Stimulated activated CD4-positive, alpha-beta T cell treated with anti-CD3 and anti-CD28 coated beads, Interleukin-1b, Interleukin-23, amount 100 ng/mL, for 1 hour (primary cell): ENCODE measurements around the gene TRIML2.

Experiments used
- DNase-seq, 2 donors: peaks; one replicate each; pipeline ENCODE4 v3.0.0-alpha.2; 2020; ENCODE audit warnings: low read depth in 2 of 2

The TRIML2 gene, protein sequence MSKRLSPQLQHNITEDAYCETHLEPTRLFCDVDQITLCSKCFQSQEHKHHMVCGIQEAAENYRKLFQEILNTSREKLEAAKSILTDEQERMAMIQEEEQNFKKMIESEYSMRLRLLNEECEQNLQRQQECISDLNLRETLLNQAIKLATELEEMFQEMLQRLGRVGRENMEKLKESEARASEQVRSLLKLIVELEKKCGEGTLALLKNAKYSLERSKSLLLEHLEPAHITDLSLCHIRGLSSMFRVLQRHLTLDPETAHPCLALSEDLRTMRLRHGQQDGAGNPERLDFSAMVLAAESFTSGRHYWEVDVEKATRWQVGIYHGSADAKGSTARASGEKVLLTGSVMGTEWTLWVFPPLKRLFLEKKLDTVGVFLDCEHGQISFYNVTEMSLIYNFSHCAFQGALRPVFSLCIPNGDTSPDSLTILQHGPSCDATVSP

DNA sequence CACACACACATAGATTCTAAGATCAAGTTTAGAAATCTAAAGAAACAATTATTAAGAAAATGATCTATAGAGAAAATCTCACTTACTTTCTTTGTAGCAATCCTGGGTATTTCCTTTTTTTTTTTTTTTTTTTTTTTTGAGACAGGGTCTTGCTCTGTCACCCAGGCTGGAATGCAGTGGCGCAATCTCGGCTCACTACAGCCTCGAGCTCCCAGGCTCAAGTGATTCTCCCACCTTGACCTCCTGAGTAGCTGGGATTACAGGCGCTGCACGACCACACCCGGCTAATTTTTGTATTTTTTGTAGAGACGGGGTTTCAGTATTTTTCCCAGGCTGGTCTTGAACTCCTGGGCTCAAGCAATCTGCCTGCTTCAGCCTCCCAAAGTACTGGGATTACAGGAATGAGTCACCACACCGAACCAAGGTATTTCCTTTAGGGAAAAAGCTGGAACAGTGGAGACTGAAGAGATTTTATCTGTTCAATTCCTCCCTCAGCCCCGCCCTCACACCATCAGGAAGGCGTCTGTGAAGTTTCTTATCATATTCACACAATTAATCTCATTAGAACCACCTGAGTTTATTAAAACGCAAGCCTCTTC lies at the start of gene TRIML2:
TRIML2 (minus strand) TSS at position 447 of the 599 bp plus-strand sequence. CDS start 4,235 bp downstream, outside the sequence.
- no peak for DNase-seq

DNA sequence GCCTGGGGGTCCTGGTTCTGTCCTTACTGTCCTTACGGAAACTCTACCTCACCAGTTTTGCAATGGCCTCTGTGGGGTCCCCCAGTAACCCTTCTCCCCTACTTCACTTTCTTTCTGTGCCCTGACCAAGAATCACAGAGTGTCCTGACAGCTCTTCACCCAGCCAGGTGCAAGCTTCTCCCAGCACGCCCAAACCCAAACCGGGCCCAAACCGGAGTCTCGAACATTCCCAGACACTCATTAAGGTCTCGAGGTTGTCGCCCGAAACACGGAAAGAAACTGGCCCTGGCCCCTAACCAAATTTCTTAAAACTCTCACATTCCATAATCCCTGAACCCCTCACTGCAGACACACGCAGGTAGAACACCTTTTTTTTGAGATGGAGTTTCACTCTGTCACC lies 48.9 kb upstream of the TRIML2 start:
- DNase-seq, result no peak

DNA sequence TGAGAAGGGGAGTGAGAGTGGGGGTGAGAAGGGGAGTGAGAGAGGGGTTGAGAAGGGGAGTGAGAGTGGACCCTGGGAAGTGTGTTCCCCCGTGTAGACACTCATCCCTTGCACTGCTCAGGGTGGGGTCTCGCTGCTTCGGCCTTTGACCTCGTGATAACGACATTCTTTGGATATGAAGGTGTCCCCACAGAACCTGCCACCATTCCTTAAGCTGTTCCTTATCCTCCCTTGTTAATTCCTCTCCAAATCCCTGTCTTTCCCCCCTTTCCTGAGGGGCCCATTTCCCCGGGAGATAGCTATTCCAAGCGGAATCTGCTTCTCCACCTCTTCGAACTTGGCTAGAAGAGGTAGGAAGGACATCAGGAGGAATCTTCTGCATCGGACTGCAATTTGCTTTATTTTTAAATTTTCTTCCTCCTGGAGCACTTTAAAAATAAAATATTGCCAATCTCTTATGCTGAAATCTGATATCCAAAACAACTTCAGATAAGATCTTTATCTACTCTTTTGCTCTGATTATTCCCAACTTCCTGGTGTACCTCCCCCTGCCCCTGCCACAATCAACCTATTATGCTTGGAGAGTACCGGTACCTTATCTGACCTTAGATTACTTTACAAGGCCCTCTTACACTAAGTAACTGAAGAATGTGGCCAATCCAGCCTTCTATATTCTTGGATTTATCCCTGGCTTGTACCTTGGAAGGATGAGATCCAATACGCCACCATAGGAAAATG lies 45.4 kb upstream of the TRIML2 start:
- no peak for DNase-seq

DNA sequence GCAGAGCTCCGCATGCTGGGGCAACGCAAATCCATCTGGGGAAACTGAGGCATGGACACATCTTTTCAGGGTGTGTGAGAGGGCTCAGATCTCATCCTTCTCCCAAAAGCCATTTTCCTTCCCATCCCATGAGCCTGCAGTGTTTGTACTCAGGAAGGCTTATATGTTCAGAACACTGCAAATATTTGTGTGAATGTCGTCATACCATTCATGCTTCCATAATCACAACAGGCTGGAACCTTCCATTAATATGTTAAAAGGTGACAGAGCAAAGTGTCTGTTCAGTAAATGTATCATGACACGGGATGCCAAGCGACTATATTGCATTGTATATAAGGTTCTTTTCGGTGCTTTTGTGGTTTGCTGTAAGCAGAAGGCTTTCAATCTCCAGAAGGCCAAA lies 38.4 kb upstream of the TRIML2 start:
- no peak for DNase-seq

DNA sequence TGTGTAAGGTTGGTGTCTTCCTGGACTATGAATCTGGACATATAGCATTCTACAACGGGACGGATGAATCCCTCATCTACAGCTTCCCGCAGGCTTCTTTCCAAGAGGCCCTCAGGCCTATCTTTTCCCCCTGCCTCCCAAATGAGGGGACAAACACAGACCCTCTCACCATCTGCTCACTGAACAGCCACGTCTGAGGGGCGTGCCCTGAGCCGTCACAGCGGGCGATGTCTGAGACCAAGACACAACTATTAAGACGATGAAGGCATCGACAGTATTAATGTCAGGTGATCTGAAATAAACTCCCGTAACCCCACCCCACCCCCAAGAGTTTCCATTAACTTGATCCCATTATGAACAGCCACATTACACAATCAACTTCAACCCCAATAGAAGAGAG lies 37.8 kb upstream of the TRIML2 start:
- no peak for DNase-seq

DNA sequence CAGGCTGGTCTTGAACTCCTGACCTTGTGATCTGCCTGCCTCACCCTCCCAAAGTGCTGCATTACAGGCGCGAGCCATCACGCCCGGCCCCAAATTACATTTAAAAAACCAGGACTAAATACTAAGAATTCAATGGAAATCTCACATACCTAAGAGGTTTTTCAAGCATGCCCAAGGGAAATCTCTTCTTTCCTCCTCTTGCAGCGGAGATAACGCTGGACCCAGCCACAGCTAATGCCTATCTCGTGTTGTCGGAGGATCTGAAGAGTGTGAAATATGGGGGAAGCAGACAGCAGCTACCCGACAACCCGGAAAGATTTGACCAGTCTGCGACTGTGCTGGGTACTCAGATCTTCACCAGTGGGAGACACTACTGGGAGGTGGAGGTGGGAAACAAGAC lies 37.2 kb upstream of the TRIML2 start:
- DNase-seq, result no peak

DNA sequence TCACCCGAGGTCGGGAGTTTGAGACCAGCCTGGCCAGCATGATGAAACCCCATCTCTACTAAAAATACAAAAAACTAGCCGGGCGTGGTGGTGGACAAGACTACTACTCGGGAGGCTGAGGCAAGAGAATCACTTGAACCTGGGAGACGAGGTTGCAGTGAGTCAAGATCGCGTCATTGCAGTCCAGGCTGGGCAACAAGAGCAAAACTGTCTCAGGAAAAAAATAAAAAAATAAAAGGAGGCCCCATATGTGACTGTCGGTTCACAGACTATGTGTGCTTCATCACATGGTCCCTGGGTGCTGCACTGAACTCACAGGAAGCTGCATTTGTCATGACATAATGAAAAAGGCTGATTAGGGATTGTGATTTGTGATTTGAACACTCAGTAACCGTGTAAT lies 36.2 kb upstream of the TRIML2 start:
- no peak for DNase-seq

DNA sequence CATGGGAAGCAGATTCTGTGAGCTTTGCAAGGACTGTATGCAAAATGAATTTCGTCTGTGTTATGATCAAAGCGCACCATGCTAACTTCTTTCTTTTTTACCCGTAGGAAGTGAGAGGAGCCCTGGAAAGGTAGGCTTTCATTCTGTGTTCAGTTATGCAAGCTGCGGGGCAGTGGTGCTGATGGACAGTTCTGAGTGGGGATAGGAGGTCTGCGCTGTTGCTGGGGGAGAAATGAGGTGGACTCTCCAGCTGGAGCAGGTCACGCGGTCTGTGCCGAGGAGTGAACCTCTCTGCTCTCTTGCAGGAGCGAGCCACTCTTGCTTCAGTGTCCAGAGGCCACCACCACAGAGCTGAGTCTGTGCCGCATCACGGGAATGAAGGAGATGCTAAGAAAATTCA lies 34.3 kb upstream of the TRIML2 start:
- DNase-seq, result no peak

DNA sequence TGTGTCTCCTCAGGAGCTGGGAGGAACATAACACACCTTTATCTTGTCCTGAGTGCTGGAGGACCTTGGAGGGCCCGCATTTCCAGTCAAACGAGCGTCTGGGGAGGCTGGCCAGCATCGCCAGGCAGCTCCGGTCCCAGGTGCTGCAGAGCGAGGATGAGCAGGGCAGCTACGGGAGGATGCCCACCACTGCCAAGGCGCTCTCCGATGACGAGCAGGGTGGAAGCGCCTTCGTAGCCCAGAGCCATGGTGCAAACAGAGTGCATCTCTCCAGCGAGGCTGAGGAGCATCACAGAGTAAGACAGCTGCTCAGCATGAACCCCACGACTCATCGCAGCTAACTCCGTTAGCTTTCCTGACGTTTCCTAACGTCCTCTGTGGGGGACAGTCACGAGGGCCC lies 30.3 kb upstream of the TRIML2 start:
- no peak for DNase-seq

DNA sequence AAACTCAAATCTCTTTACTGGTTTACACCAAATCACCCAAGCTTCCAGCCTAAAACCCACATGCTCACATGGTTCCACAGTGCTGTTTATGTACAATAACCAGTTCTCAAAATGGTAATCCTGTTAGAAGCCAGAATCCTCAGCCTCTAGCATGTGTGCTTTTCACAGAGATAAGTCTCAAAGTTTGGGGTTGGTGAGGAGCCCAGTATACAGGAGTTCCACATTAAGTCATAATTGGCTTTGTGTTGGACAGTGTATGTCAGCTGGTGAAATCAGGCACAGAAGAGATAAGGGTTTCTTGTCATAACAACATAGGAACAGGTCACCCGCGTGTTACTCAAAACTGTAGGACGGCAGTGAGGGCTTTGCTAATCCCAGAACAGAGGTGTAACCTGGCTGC lies 29.7 kb upstream of the TRIML2 start, which contains the start of gene TRIML1:
TRIML1 (plus strand) TSS at position 301 of the 400 bp plus-strand sequence. CDS start 118 bp downstream, outside the sequence.
- DNase-seq, result no peak

DNA sequence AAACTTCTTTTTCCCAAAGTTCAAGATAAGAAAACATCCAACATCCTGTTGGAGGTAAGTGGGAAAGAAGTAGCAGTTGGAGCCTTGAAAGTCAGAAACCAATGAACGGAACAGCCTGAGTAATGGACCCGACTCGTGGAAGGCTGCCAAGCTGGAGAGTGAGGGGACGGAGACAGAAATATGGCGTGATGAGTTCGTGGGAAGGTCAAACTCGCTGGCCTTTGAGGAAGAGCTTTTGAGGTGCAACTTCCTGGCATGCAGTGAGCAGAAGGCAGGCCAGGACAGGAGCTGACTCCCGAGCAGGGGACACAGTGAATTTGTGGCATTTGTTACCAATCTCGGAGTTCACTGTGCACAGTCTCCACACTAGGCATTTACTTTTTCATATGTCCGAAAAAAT lies 28.8 kb upstream of the TRIML2 start:
- no peak for DNase-seq

DNA sequence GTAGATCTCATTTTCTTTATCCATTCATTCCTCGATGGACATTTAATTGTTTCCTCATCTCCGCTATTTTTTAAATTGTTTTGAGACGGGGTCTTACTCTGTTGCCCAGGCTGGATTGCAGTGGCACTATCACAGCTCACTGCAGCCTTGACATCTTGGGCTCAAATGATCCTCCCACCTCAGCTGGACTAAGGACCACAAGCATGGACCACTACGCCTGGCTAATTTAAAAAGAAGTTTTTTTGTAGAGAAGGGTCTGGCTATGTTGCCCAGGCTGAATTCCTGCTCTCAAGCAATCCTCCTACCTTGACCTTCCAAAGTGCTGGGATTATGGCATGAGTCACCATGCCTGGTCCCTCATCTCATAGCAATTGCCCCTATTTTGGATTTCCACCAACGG lies 22.8 kb upstream of the TRIML2 start:
- DNase-seq, result no peak

DNA sequence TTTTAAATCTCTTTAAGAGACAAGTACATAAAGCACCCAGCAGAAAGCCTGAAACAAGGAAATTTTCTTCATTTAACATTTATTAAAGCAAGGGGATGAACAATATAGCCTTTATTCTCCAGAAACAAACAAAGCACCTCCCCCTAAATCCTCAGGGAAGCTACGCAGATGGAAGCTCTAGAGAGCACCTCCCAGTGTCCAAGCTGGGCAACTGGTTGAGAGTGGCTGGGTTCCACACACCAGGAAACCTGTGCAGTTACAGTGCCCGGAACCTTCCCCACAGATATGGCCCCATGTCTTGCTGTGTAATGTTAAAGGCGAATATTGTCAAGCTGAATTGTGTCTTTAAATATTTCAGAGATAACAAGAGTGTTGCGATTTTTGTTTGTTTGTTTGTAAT lies 21.0 kb upstream of the TRIML2 start:
- no peak for DNase-seq

DNA sequence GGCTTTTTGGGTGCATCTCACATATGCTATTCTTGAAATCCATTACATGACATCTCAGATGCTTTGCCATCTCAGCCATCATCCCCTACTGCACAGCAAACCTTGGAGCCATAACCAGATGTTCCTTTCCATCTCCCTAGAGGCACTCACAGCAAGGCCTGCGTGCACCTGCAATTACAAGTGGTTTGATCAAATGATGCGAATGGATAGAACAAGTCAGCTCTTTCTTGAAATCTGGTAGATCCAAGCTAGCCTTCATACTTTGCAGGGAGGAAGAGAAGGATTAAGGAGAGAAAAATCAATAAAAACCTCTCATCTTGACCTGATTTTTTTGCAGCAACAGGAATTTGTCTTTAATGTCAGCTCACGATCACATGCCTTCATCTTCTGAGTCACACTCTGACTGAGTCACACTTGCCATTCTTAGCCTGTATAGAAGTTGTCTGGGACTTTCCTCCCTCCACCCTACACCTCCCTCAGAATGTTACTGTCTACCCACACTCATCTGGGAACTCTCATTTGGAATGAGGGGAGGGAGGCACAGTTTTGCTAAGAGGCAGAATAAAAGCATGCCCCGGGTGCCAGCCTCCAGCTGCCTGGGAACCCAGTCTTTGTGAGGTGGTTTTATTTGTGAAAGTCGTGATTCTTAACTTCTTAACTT lies 17.9 kb upstream of the TRIML2 start:
- no peak for DNase-seq

DNA sequence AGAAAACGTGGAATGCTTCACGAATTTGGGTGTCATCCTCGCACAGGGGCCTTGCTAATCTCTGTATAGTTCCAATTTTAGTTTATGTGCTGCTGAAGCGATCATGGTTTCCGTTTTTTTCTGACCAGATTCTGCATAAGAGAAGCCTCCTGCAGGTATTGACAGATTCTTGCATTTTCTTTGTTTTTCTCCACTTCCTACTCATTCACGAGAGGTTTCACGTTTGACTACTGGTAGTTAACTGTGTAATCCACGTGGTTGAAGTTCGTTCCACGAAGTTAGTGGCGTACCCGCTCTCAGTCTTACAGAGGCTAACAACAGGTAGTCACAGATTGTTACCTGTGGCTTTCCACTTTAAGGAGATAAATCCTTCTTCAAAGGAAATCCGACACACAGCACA lies 12.1 kb upstream of the TRIML2 start:
- no peak for DNase-seq

DNA sequence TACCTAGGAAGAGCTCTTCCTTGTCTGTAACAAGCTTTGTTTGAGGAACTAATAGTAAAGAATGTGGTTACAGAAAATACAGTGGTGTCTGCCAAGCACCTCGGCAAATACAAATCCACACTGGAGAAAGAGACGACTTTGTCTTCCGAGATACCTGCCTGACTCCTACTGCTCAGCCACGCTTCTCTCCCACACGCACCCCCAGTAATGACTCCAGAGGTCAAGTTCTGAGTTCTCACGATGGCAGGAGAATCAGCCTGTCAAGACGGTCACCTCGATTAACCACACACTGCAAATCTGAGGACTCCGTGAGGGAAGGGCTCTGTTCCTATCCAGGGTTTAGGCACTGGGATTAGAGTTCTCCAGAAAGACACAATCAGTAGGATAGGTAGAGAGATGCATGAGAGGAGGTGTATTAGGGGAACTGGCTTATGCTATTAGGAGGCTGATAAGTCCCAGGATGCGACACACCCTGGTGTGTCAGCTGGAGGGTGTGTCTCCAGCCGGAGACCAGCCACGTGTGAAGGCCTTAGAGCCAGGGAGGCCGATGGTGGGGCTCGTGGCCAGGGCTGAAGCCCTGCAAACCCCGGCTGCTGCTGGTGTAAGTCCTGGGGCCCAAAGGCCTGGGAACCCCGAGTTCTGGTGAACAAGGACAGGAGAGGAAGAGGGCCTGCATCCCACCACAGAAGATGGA lies 8.4 kb upstream of the TRIML2 start:
- DNase-seq, result no peak

DNA sequence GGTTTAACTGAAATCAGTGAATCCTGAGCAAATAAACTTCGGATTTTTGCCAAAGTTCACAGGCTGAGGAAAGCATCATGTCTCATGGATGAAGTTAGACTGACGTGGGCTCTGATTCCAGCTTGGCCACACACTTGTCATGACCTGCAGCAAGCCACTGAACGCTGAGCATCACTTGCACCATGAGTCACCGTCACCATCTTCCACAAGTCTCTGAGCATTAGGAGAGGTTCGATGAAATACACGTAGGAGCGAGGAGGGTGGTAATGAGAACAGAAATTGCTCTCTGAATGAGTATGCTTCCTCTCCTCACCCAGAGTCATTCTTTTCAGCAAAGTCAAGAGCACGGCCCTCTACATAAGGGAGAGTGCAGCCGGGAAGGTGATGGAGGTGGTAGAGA lies 3.8 kb upstream of the TRIML2 start:
- DNase-seq, result no peak

DNA sequence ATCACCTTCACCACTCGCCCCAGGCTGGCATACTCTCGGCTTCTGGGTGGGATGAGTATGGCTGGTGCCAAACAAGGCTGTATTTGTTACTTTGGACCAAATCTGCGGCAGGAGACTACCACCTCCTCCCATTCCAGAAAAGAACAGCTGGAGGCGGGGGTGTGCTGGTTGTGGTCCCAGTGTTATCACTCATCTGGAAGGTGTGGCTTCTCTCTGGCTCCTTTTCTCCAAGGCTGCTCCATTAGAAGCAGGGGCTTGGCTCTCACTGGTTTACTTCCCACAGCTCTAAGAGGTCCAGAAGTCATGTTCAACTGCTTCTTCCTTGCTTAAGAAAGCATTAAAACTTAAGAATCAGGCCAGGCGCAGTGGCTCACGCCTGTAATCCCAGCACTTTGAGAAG lies 2.6 kb upstream of the TRIML2 start:
- DNase-seq, result no peak

DNA sequence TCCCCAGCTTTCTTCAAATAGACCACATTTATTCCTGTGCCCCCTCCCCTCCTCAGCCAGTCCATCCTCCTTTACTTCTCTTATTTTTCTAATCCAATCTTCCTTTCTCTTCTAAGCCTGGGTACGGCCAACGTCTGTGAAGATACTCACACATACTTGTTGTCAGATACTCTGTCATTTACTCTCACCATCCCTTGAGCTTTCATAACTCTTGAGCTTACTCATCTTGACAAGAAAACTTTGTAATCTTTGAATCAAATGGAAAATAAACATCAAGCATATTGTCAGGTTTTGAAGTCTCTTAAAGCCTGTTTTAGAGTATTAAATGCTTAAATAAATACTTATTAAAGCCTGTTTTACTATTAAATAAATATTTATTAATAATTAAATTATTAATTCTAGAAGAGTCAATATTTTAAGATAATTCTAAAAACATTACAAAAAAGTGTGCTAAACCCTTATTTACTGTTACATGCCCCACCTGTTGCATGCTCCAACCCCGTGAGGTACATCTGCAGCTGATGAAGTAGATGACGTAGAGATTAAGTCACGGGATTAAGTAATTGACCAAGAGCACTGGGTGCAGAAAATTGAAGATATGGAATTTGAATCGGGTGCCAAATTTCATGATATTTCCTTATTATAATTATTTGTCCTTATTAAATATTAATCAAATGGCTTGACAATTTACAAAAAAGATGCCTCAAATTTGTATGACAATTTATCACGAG lies 1.5 kb upstream of the TRIML2 start:
- no peak for DNase-seq

DNA sequence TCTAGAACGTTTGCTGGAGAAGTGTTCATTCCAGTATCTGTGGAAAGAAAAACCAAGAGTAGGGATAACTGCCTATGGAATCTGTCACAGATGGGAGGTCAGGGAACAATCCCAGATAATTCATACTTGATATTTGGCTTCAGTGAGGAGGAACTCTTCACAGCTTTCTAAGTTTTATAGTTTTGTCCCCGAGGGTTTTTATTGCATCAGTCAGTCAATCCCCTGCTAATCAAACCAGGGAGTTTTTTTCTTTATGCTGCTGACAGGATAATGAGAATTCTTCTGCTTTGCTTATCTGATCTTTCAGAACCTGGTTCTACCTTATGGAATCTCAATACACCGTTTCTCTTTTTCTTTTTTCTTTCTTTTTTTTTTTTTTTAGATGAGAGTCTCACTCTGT lies 633 bp upstream of the TRIML2 start:
- no peak for DNase-seq
